NT2/D1 (cell line): ENCODE results near the gene ATXN2L.

ENCODE experiments used
- YY1 ChIP-seq: IDR thresholded peaks from 2 replicates; pipeline ENCODE4 v1.6.1; 2011; ENCODE audit not compliant: insufficient read length, insufficient read depth
- ZNF274 ChIP-seq: IDR thresholded peaks from 2 replicates; pipeline ENCODE4 v1.6.1; 2011; ENCODE audit warnings: mild to moderate bottlenecking, low read depth, low read length

GRCh38 chr16:28842696-28843095, 19.9 kb downstream of the ATXN2L start:
- TF ChIP-seq YY1 = no peak
- TF ChIP-seq ZNF274 = no peak
